ENCODE measurements around the gene GRIK4.

GRCh38 chr11:120581313-120581712, 69.8 kb downstream of the GRIK4 start:
- TF ChIP-seq EZH2phosphoT487 (IDR thresholded peaks at IDR 0.05; ENCODE audit: insufficient read depth, low read depth) (no peak), EZH2 (IDR thresholded peaks at IDR 0.05; ENCODE audit: insufficient read depth, poor library complexity, severe bottlenecking) (no peak)
